HTERT RPE-1 (cell line): ENCODE data around the gene WDR82.

ENCODE experiments used
- in situ Hi-C: fragments of 300-500 bp; cut with MboI; formaldehyde crosslinking; loops from 4 replicates; pipeline ENCODE4 v1.14.3; 2020; ENCODE audit warnings: low sequenced_read_pairs

The WDR82 gene

GRCh38 chr3:52210037-52210436, 68.4 kb downstream of the WDR82 start:
- in situ Hi-C loops: no loop called here

DNA sequence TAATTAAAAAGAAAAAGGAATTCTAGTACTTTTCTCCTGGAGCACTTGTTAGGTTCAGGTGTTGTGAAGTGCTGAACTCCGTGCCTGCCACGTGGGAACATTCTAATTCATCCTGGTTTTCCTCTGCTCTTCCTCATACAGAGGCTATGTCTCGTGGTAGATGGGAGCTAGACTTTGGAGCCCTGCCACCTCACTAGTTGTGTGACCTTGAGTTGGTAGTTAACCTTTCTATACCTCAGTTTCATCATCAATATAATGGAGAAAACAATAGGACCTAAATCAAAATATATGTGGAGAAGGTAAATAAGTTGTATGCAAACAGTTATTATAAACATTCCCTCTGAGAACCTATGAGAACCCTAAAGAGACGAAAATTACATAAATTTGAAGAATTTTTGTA, 69.9 kb downstream of the WDR82 start:
- in situ Hi-C loops: no loop called here

GRCh38 chr3:52205727-52206372, 72.6 kb downstream of the WDR82 start:
- in situ Hi-C loops: no loop called here
